IPS DF 4.7 (cell line): ENCODE results near the gene ANKRD33B.
"Not testable (repeated sequence)": the region's sequence is repeated elsewhere in the genome, so short reads cannot be mapped to it uniquely, and the experiment has no call there.

Experiments used
- DNase-seq: peaks from one replicate; pipeline ENCODE4 v3.0.0-alpha.2; 2013; ENCODE audit warnings: low spot score; ENCODE audit errors: extremely low read depth

ANKRD33B gene

GRCh38 chr5:10563945-10564837 is at the start of gene ANKRD33B:
ANKRD33B (plus strand) TSS chr5:10564070; CDS start chr5:10564468, 398 bp downstream.
- DNase-seq = no peak

DNA sequence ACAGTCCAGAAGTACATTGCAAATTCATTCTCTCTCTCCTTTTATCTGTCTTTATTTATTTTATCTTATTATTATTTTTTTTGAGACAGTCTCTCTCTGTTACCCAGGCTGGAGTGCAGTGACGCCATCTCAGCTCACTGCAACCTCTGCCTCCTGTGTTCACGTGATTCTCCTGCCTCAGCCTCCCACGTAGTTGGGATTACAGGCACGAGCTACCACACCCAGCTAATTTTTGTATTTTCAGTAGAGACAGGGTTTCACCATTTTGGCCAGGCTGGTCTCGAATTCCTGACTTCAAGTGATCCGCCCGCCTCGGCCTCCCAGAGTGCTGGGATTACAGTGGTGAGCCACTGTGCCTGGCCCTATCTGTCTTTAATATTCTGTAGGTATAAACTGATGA is 49.3 kb upstream of the ANKRD33B start:
- DNase-seq = not testable (repeated sequence)

GRCh38 chr5:10515492-10515891 is 48.4 kb upstream of the ANKRD33B start:
- DNase-seq = no peak

DNA sequence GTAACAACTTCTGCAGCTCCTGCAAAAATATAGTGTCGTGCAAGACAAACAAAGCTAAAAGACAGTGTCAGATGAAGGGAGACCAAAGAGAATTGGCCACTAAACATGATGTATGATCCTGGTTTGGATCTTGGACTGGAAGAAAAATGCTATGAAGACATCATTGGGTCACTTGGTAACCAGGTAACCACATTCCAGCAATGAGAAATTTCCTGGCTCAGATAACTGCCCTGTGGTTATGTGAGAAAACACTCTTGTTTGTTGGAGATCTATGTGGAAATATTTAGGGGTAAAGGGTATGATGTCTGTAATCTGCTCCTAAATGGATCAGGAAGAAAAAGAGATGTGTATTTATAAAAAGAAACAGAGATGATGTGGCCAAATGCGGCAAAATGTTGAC is 45.5 kb upstream of the ANKRD33B start:
- DNase-seq = no peak

DNA sequence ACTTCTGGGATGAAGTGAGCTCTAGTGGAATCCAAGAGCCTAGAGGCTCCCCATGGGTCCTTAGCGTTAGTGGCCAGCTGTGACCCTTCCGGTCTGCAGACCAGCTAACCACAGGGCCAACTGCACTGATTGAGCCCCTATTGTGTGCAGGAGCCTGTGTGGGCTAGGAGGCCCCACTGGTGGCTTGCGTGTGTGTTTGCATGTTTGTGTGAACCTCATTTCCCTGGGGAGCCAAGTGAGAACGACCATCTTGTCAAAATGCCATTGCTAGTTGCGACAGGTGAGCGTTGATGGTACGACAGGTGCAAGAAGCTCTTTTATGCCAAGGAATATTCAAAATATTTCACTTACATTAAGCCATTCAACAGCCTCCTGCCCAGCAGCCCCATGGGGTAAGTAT is 44.1 kb upstream of the ANKRD33B start:
- DNase-seq = no peak

GRCh38 chr5:10520706-10521105 is 43.2 kb upstream of the ANKRD33B start:
- no peak for DNase-seq

- no peak for DNase-seq
Measured at GRCh38 chr5:10521466-10522223, 42.2 kb upstream of the ANKRD33B start.

DNA sequence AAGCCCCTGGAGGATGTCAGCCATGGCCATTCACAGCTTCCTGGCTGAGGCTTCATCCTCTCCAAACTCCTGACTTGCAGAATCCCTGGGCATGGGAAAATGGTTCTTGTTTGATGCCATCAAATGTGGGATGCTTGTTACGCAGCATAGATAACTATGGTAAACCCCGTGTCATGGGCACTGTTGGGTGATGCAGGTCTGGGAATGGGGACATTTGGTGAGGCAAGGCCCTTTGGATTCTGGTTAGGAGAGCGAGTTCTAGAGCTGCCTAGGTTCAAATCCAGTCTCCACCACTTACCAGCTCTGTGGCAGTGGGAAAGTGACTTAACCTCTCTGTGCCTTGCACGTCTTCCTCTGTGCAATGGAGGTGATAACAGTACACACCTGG is 41.7 kb upstream of the ANKRD33B start:
- no peak for DNase-seq

- DNase-seq = no peak
Measured at GRCh38 chr5:10524376-10525123, 39.3 kb upstream of the ANKRD33B start.

GRCh38 chr5:10525124-10525495 is 38.8 kb upstream of the ANKRD33B start:
- DNase-seq = no peak

DNA sequence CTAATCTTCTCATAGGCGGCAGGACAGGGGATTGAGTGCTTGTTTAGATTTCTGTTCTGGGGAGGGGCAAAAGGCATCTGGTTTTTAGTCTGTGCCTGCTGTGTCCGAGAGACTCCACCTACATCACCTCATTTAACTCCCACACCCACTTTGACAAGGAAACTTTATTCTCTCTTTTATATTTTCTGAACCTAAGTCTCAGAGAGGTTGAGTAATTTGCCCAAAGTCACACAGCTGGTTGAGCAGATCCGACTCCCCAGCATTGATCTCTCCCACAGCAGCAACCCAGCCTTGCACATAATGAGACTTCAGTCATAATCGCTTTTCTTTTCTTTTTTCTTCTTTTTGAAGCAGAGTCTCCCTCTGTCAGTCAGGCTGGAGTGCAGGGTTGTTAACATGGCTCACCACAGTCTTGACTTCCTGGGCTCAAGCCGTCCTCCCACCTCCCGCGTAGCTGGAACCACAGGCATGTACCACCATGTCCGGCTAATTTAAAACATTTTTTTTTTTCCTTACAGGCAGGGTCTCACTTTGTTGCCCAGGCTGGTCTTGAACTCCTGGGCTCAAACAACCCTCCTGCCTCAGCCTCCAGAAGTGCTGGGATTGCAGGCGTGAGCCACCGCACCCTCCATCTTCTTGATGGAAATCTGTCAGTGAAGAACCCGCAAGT is 36.5 kb upstream of the ANKRD33B start:
- DNase-seq = no peak

GRCh38 chr5:10528056-10528816 is 35.6 kb upstream of the ANKRD33B start:
- DNase-seq = no peak

DNA sequence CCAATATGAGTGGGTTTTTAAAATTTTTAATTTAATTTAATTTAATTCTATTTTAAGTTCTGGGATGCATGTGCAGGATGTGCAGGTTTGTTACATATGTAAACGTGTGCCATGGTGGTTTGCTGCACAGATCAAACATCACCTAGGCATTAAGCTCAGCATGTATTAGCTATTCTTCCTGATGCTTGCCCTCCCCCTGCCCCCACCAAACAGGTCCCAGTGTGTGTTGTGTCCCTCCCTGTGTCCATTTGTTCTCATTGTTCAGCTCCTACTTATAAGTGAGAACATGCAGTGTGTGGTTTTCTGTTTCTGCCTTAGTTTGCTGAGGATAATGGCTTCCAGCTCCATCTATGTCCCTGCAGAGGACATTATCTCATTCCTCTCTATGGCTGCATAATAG is 35.0 kb upstream of the ANKRD33B start:
- no peak for DNase-seq

DNA sequence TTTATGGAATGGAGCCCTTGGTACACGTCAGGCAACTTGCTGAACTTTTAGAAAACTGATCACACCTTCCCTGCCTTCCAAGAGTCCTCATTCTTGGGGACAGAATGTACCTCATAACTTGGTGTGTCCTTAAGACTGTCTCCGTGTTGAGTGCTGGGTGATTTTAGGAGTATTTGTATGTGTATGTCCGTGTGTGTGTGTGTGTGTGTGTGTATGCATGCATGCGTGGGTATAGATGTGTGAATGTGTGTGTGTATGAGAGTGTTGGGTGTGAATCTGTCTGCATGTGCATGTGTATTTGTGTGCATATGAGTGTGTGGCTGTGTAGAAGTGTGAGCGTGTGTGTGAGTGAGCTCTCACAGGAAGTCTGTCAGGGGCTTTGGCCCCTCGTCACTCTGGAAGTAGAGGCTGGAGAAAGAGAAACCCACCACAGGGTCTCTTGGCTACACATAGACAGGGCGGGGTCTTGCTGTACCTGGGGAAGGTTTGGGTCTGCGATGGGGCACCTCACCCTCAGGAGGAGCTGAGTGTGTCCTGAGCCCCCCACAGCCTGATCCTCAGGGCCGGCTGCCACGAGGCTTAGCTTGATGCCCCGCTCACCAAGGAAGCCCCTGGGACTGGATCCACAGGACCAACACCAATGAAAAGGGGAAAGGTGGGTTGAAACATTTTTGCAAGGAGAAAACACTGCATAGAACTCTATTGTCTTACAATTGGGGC is 33.1 kb upstream of the ANKRD33B start:
- DNase-seq = no peak

GRCh38 chr5:10532421-10532820 is 31.4 kb upstream of the ANKRD33B start:
- DNase-seq = no peak

- no peak for DNase-seq
Measured at GRCh38 chr5:10533226-10533625, 30.6 kb upstream of the ANKRD33B start.

GRCh38 chr5:10534561-10535530 is 29.0 kb upstream of the ANKRD33B start:
- DNase-seq = no peak

- no peak for DNase-seq
Measured at GRCh38 chr5:10536511-10536910, 27.4 kb upstream of the ANKRD33B start.
